Measurements from ENCODE around the gene COL4A3.

- TF ChIP-seq EP300 (IDR thresholded peaks at IDR 0.05; ENCODE audit: borderline replicate concordance) = no peak
- TF ChIP-seq TAF1 (IDR thresholded peaks at IDR 0.05; ENCODE audit: low read depth) = no peak
- TF ChIP-seq, protein P1, sequence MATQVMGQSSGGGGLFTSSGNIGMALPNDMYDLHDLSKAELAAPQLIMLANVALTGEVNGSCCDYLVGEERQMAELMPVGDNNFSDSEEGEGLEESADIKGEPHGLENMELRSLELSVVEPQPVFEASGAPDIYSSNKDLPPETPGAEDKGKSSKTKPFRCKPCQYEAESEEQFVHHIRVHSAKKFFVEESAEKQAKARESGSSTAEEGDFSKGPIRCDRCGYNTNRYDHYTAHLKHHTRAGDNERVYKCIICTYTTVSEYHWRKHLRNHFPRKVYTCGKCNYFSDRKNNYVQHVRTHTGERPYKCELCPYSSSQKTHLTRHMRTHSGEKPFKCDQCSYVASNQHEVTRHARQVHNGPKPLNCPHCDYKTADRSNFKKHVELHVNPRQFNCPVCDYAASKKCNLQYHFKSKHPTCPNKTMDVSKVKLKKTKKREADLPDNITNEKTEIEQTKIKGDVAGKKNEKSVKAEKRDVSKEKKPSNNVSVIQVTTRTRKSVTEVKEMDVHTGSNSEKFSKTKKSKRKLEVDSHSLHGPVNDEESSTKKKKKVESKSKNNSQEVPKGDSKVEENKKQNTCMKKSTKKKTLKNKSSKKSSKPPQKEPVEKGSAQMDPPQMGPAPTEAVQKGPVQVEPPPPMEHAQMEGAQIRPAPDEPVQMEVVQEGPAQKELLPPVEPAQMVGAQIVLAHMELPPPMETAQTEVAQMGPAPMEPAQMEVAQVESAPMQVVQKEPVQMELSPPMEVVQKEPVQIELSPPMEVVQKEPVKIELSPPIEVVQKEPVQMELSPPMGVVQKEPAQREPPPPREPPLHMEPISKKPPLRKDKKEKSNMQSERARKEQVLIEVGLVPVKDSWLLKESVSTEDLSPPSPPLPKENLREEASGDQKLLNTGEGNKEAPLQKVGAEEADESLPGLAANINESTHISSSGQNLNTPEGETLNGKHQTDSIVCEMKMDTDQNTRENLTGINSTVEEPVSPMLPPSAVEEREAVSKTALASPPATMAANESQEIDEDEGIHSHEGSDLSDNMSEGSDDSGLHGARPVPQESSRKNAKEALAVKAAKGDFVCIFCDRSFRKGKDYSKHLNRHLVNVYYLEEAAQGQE (IDR thresholded peaks at IDR 0.05; ENCODE audit: low read depth) = no peak
- no peak for TF ChIP-seq RAD21 (IDR thresholded peaks at IDR 0.05; ENCODE audit: low read depth)
- no peak for TF ChIP-seq ZBTB7A (IDR thresholded peaks at IDR 0.05; ENCODE audit: low read depth)
- no peak for TF ChIP-seq TCF12 (IDR thresholded peaks at IDR 0.05; ENCODE audit: low read depth)
Observed at GRCh38 chr2:227222292-227222691, 57.9 kb downstream of the COL4A3 start.
